ENCODE data around the gene SERPINE1.
A peak's percentile ranks its signal among the peaks of the same experiment; 100 is the strongest.

- TF ChIP-seq CTCF (IDR thresholded peaks at IDR 0.05; ENCODE audit: low read length) (0 out of 2 replicates have a peak, but pooled peaks have one; percentile 3), EZH2phosphoT487 (IDR thresholded peaks at IDR 0.05; ENCODE audit: low read length) (no peak), EZH2 (optimal IDR thresholded peaks at IDR 0.05; ENCODE audit: low read depth, low read length) (no peak)
Observed at GRCh38 chr7:101156277-101156676, 29.4 kb downstream of the SERPINE1 start.
